Osteoblast (primary cell): Measurements from ENCODE around the gene STX18. TPM values are rescaled to one million over a fixed set of nuclear protein-coding genes. Genes with fewer than 3 reads are reported as not detected.

Source experiments
- DNase-seq: peaks from one replicate; pipeline ENCODE4 v3.0.0; 2011; ENCODE audit warnings: low spot score, mixed read lengths; ENCODE audit not compliant: insufficient read length; ENCODE audit errors: missing footprints
- H2AFZ ChIP-seq: 2 replicates; pipeline ENCODE4 v1.6.0; 2011; ENCODE audit warnings: mild to moderate bottlenecking, low read length
- H3K27ac ChIP-seq: 2 replicates; pipeline ENCODE4 v1.5.1; 2011; ENCODE audit warnings: mild to moderate bottlenecking, low read depth, low read length, moderate library complexity
- H3K27me3 ChIP-seq: 2 replicates; pipeline ENCODE4 v1.6.0; 2012; ENCODE audit warnings: mild to moderate bottlenecking, control low read depth, inconsistent platforms, low read length, moderate library complexity; ENCODE audit not compliant: insufficient read depth
- H3K36me3 ChIP-seq: 2 replicates; pipeline ENCODE4 v1.5.1; 2011; ENCODE audit warnings: mild to moderate bottlenecking, low read length, control low read depth, moderate library complexity; ENCODE audit not compliant: insufficient read depth
- H3K4me1 ChIP-seq: 2 replicates; pipeline ENCODE4 v1.5.1; 2011; ENCODE audit warnings: mild to moderate bottlenecking, low read length, control low read depth, moderate library complexity; ENCODE audit not compliant: insufficient read depth
- H3K4me2 ChIP-seq: 2 replicates; pipeline ENCODE4 v1.6.0; 2011; ENCODE audit warnings: mild to moderate bottlenecking, low read length; ENCODE audit not compliant: insufficient read depth
- H3K4me3 ChIP-seq: fragments of 200-600 bp; sonication (generic); 3 replicates; pipeline ENCODE4 v1.5.1; 2012; ENCODE audit warnings: mild to moderate bottlenecking, low read length, inconsistent platforms; ENCODE audit not compliant: insufficient read depth
- H3K79me2 ChIP-seq: 2 replicates; pipeline ENCODE4 v1.6.0; 2012; ENCODE audit warnings: mild to moderate bottlenecking, low read length, control low read depth, inconsistent platforms; ENCODE audit not compliant: insufficient read depth
- H3K9me3 ChIP-seq: 2 replicates; pipeline ENCODE4 v1.5.1; 2011; ENCODE audit warnings: low read depth, low read length, control low read depth
- H4K20me1 ChIP-seq: 2 replicates; pipeline ENCODE4 v1.6.0; 2012; ENCODE audit warnings: mild to moderate bottlenecking, low read length, control low read depth; ENCODE audit not compliant: insufficient read depth
- CTCF ChIP-seq: IDR thresholded peaks from 2 replicates; pipeline ENCODE4 v1.5.1; 2011; ENCODE audit warnings: mild to moderate bottlenecking, low read depth, low read length, moderate library complexity; ENCODE audit errors: extremely low read depth
- total RNA-seq: library from RNA; depleted of rRNA; stranded (reverse); fragments of >200 nt; gene quantifications from 2 replicates; pipeline ENCODE4 v1.2.3, GENCODE V29; 2012

STX18 gene
- total RNA-seq, 1 donor = 23.9 TPM

GRCh38 chr4:4392501-4393183, 149.2 kb downstream of the STX18 start:
- no peaks in the 10 kb centered on the region for H3K9me3 ChIP-seq
- no peak overlapping the region for H2AFZ ChIP-seq
- DNase-seq = peak; percentile 61
- no peaks in the 10 kb centered on the region for H3K36me3 ChIP-seq
- no peak overlapping the region for H3K4me3 ChIP-seq
- H3K4me1 ChIP-seq = no peaks in the 10 kb centered on the region
- no peak overlapping the region for H3K27ac ChIP-seq
- H3K27me3 ChIP-seq = peaks cover 46% of the 10 kb centered on the region
- no peaks in the 10 kb centered on the region for H3K79me2 ChIP-seq
- H4K20me1 ChIP-seq = no peaks in the 10 kb centered on the region
- no peak for TF ChIP-seq CTCF
- no peak overlapping the region for H3K4me2 ChIP-seq

- H3K36me3 ChIP-seq = no peaks in the 10 kb centered on the region
Observed at GRCh38 chr4:4391866-4392265, 150.0 kb downstream of the STX18 start.

GRCh38 chr4:4390515-4391240, 151.2 kb downstream of the STX18 start:
- H3K4me3 ChIP-seq = no peak overlapping the region
- H2AFZ ChIP-seq = no peak overlapping the region
- no peaks in the 10 kb centered on the region for H3K4me1 ChIP-seq
- no peaks in the 10 kb centered on the region for H3K79me2 ChIP-seq
- H3K36me3 ChIP-seq = no peaks in the 10 kb centered on the region
- H3K9me3 ChIP-seq = no peaks in the 10 kb centered on the region
- H3K27me3 ChIP-seq = peaks cover 45% of the 10 kb centered on the region
- H3K27ac ChIP-seq = no peak overlapping the region
- TF ChIP-seq CTCF = no peak
- no peak overlapping the region for H3K4me2 ChIP-seq
- no peak for DNase-seq
- H4K20me1 ChIP-seq = no peaks in the 10 kb centered on the region

More at GRCh38 chr4:4391866-4392265, 150.0 kb downstream of the STX18 start:
- no peaks in the 10 kb centered on the region for H4K20me1 ChIP-seq
- peak; percentile 76 for DNase-seq
- H3K9me3 ChIP-seq = no peaks in the 10 kb centered on the region
- no peaks in the 10 kb centered on the region for H3K79me2 ChIP-seq
- H3K27me3 ChIP-seq = peaks cover 47% of the 10 kb centered on the region
- H3K4me1 ChIP-seq = no peaks in the 10 kb centered on the region
- TF ChIP-seq CTCF = no peak
- no peak overlapping the region for H3K4me2 ChIP-seq
- H3K27ac ChIP-seq = no peak overlapping the region
- H3K4me3 ChIP-seq = no peak overlapping the region
- H2AFZ ChIP-seq = no peak overlapping the region

GRCh38 chr4:4390046-4390445, 151.8 kb downstream of the STX18 start:
- no peaks in the 10 kb centered on the region for H3K36me3 ChIP-seq

More at GRCh38 chr4:4390046-4390445, 151.8 kb downstream of the STX18 start:
- peak; percentile 29 for DNase-seq
- no peaks in the 10 kb centered on the region for H4K20me1 ChIP-seq
- no peak for TF ChIP-seq CTCF
- H3K4me1 ChIP-seq = no peaks in the 10 kb centered on the region
- no peaks in the 10 kb centered on the region for H3K79me2 ChIP-seq
- no peak overlapping the region for H3K4me2 ChIP-seq
- no peak overlapping the region for H2AFZ ChIP-seq
- no peak overlapping the region for H3K27ac ChIP-seq
- no peak overlapping the region for H3K4me3 ChIP-seq
- no peaks in the 10 kb centered on the region for H3K9me3 ChIP-seq
- H3K27me3 ChIP-seq = peaks cover 44% of the 10 kb centered on the region
